KMS-11 (cell line): ENCODE measurements around the gene TOP1.

ENCODE experiments used
- H2AFZ ChIP-seq: fragments of 200-600 bp; sonication (generic); 2 replicates; pipeline ENCODE4 v1.6.1; 2016; ENCODE audit warnings: antibody characterized with exemption, mixed run types, low read depth
- H3K27ac ChIP-seq: fragments of 200-600 bp; sonication (generic); 2 replicates; pipeline ENCODE4 v1.6.1; 2016; ENCODE audit warnings: mild to moderate bottlenecking, mixed run types
- H3K27me3 ChIP-seq: fragments of 200-600 bp; sonication (generic); 2 replicates; pipeline ENCODE4 v1.6.1; 2017; ENCODE audit warnings: mild to moderate bottlenecking, low read depth, mixed run types, moderate library complexity; ENCODE audit not compliant: insufficient read depth
- H3K36me3 ChIP-seq: fragments of 200-600 bp; sonication (generic); 2 replicates; pipeline ENCODE4 v1.6.1; 2017; ENCODE audit warnings: mild to moderate bottlenecking, mixed run types; ENCODE audit not compliant: insufficient read depth
- H3K4me1 ChIP-seq: fragments of 200-600 bp; sonication (generic); 2 replicates; pipeline ENCODE4 v1.6.1; 2016; ENCODE audit warnings: mild to moderate bottlenecking, low read depth, mixed run types; ENCODE audit not compliant: poor library complexity, severe bottlenecking
- H3K4me2 ChIP-seq: fragments of 200-600 bp; sonication (generic); 2 replicates; pipeline ENCODE4 v1.7.0; 2016; ENCODE audit warnings: mild to moderate bottlenecking, mixed run types
- H3K4me3 ChIP-seq: fragments of 200-600 bp; sonication (generic); IDR thresholded peaks from 2 replicates; pipeline ENCODE4 v1.6.1; 2017; ENCODE audit warnings: low read depth, low read length, mixed read lengths; ENCODE audit not compliant: insufficient read depth
- H3K79me2 ChIP-seq: fragments of 200-600 bp; sonication (generic); 2 replicates; pipeline ENCODE4 v1.6.1; 2016; ENCODE audit warnings: low read depth, mixed run types; ENCODE audit not compliant: insufficient read depth
- H3K9ac ChIP-seq: fragments of 200-600 bp; sonication (generic); 2 replicates; pipeline ENCODE4 v1.6.1; 2016; ENCODE audit warnings: mild to moderate bottlenecking, mixed run types
- H4K20me1 ChIP-seq: fragments of 200-600 bp; sonication (generic); 2 replicates; pipeline ENCODE4 v1.6.1; 2016; ENCODE audit warnings: mild to moderate bottlenecking, mixed run types; ENCODE audit not compliant: insufficient read depth
- CTCF ChIP-seq: fragments of 200-600 bp; sonication (generic); conservative IDR thresholded peaks from 2 replicates; pipeline ENCODE4 v1.6.1; 2017; ENCODE audit warnings: low read depth, mild to moderate bottlenecking, antibody characterized with exemption, low read length, moderate library complexity, mixed read lengths

TOP1 gene

GRCh38 chr20:41108531-41108930 lies 79.9 kb downstream of the TOP1 start:
- Histone ChIP-seq H3K4me3 (no peak overlapping the region), H2AFZ (no peak overlapping the region), H3K9ac (no peak overlapping the region), H3K79me2 (no peaks in the 10 kb centered on the region), H3K4me1 (no peaks in the 10 kb centered on the region), H4K20me1 (no peaks in the 10 kb centered on the region), H3K27me3 (no peaks in the 10 kb centered on the region), H3K4me2 (no peak overlapping the region), H3K27ac (no peak overlapping the region), H3K36me3 (peaks cover 17% of the 10 kb centered on the region; the same call in 1 of the 2 replicates)
- no peak for TF ChIP-seq CTCF

GRCh38 chr20:41110012-41110411 lies 81.4 kb downstream of the TOP1 start:
- Histone ChIP-seq H2AFZ (no peak overlapping the region), H3K4me1 (no peaks in the 10 kb centered on the region), H3K4me3 (no peak overlapping the region), H3K79me2 (no peaks in the 10 kb centered on the region), H3K4me2 (no peak overlapping the region), H3K27me3 (no peaks in the 10 kb centered on the region), H4K20me1 (no peaks in the 10 kb centered on the region), H3K36me3 (peaks cover 8% of the 10 kb centered on the region; the same call in 1 of the 2 replicates), H3K9ac (no peak overlapping the region), H3K27ac (no peak overlapping the region)
- TF ChIP-seq CTCF: no peak

- Histone ChIP-seq H3K27me3 (no peaks in the 10 kb centered on the region), H3K36me3 (peaks cover 15% of the 10 kb centered on the region; the same call in 1 of the 2 replicates), H3K4me3 (no peak overlapping the region), H3K9ac (no peak overlapping the region), H3K27ac (no peak overlapping the region), H3K4me1 (no peaks in the 10 kb centered on the region), H3K79me2 (no peaks in the 10 kb centered on the region), H3K4me2 (no peak overlapping the region), H4K20me1 (no peaks in the 10 kb centered on the region), H2AFZ (no peak overlapping the region)
- no peak for TF ChIP-seq CTCF
Measured at GRCh38 chr20:41110930-41111577, 82.4 kb downstream of the TOP1 start.

- Histone ChIP-seq H3K9ac (no peak overlapping the region), H3K79me2 (no peaks in the 10 kb centered on the region), H3K4me1 (no peaks in the 10 kb centered on the region), H3K36me3 (peaks cover 16% of the 10 kb centered on the region; the same call in 1 of the 2 replicates), H3K27ac (no peak overlapping the region), H2AFZ (no peak overlapping the region), H4K20me1 (no peaks in the 10 kb centered on the region), H3K4me2 (no peak overlapping the region), H3K27me3 (no peaks in the 10 kb centered on the region), H3K4me3 (no peak overlapping the region)
- TF ChIP-seq CTCF: no peak
Measured at GRCh38 chr20:41111578-41111951, 82.9 kb downstream of the TOP1 start.
